HepG2 (cell line): Measurements from ENCODE around the gene HILPDA. TPM values are rescaled to one million over a fixed set of nuclear protein-coding genes. Genes with fewer than 3 reads are reported as not detected.

Experiments used
- ATAC-seq: fragments of 200-7000 bp; cut with Tn5 transposase; 3 replicates; pipeline ENCODE4 v1.9.1; 2020; ENCODE audit warnings: mild to moderate bottlenecking, moderate library complexity
- BruUV-seq: library from RNA; stranded (reverse); fragments of 400-500 nt; replicated peaks from 2 replicates; lab custom pipeline; 2021; lab: Mats Ljungman, UMichigan
- CTCF ChIA-PET: fragments of 300-600 bp; formaldehyde crosslinking; extraction: SDS; loops from one replicate; lab custom pipeline; 2021; ENCODE audit warnings: low total read pairs, inconsistent platforms, low intra/inter-chr PET ratio; lab: Yijun Ruan, JAX
- POLR2A ChIA-PET: fragments of 350-600 bp; sonication (Branson Sonifier 250); formaldehyde crosslinking; loops from one replicate; lab custom pipeline; 2020; ENCODE audit warnings: antibody characterized with exemption, inconsistent platforms; lab: Yijun Ruan, JAX
- DNase-seq: peaks from one replicate; pipeline ENCODE4 v3.0.0-alpha.2; 2015; ENCODE audit warnings: low spot score
- FAIRE-seq: peaks from 3 replicates; lab custom pipeline; 2011; peaks lifted over from hg19 to GRCh38; lab: Jason Lieb, UNC
- H2AFZ ChIP-seq: one replicate; pipeline ENCODE4 v1.6.1; 2011; ENCODE audit warnings: low read length, inconsistent platforms
- H3K27ac ChIP-seq: fragments of 300-600 bp; 3 replicates; pipeline ENCODE4 v1.8.0; 2011; ENCODE audit warnings: mixed run types, mild to moderate bottlenecking, mixed read lengths, low read length, inconsistent platforms; ENCODE audit not compliant: insufficient read depth; ENCODE audit errors: extremely low read length
- H3K27me3 ChIP-seq, 2 experiments: fragments of 200-600 bp in 1 of 2; 2 replicates in 1 of 2; 3 replicates in 1 of 2; pipeline versions ENCODE4 v1.6.0 to v1.8.0; 2011; ENCODE audit warnings: low read length in 2 of 2, mild to moderate bottlenecking in 2 of 2, moderate library complexity in 2 of 2, inconsistent platforms in 1 of 2; ENCODE audit not compliant: insufficient read depth in 2 of 2, control insufficient read depth in 1 of 2
- H3K36me3 ChIP-seq, 2 experiments: fragments of 200-600 bp in 1 of 2; replicated peaks in 1 of 2; 2 replicates in 1 of 2; 3 replicates in 1 of 2; pipeline versions ENCODE4 v1.5.1 to v1.8.0; 2011; ENCODE audit warnings: low read length in 2 of 2, inconsistent platforms in 1 of 2; ENCODE audit not compliant: insufficient read depth in 2 of 2, control insufficient read depth in 1 of 2
- H3K4me1 ChIP-seq: 2 replicates; pipeline ENCODE4 v1.5.1; 2012; ENCODE audit warnings: low read length, inconsistent platforms; ENCODE audit not compliant: insufficient read depth
- H3K4me2 ChIP-seq: 2 replicates; pipeline ENCODE4 v1.6.0; 2011; ENCODE audit warnings: low read depth, low read length, inconsistent platforms
- H3K4me3 ChIP-seq, 3 experiments: fragments of 200-600 bp in 1 of 3; sonication (generic), shearing (Covaris generic) in 1 of 3; replicated peaks in 1 of 3; 2 replicates each; pipeline ENCODE4 v1.5.1; 2011 to 2016; ENCODE audit warnings: low read length in 3 of 3, inconsistent platforms in 2 of 3, low read depth in 2 of 3, mild to moderate bottlenecking in 2 of 3, control low read depth in 1 of 3, mixed read lengths in 1 of 3; ENCODE audit not compliant: insufficient read depth in 1 of 3
- H3K79me2 ChIP-seq: one replicate; pipeline ENCODE4 v1.6.1; 2011; ENCODE audit warnings: low read length, inconsistent platforms; ENCODE audit not compliant: insufficient read depth
- H3K9ac ChIP-seq: 2 replicates; pipeline ENCODE4 v1.6.0; 2011; ENCODE audit warnings: mild to moderate bottlenecking, low read depth, low read length, inconsistent platforms; ENCODE audit not compliant: insufficient read depth
- H3K9me3 ChIP-seq: 2 replicates; pipeline ENCODE4 v1.5.1; 2012; ENCODE audit warnings: mild to moderate bottlenecking, low read length
- H4K20me1 ChIP-seq: 2 replicates; pipeline ENCODE4 v1.6.0; 2011; ENCODE audit warnings: inconsistent platforms, mild to moderate bottlenecking, low read length, moderate library complexity; ENCODE audit not compliant: insufficient read depth
- NFKB2 ChIP-seq: sonication (generic); formaldehyde crosslinking; IDR thresholded peaks from 2 replicates; pipeline ENCODE4 v1.4.0; 2020; ENCODE audit warnings: missing genetic modification reagents, borderline replicate concordance
- NFYC ChIP-seq: IDR thresholded peaks from 2 replicates; pipeline ENCODE4 v1.6.1; 2016; ENCODE audit warnings: missing genetic modification reagents, missing compliant biosample characterization
- RAD21 ChIP-seq: fragments of 450-650 bp; formaldehyde crosslinking; IDR thresholded peaks from 2 replicates; pipeline ENCODE4 v1.5.0; 2020; ENCODE audit warnings: mild to moderate bottlenecking
- SALL2 ChIP-seq: sonication (generic); formaldehyde crosslinking; IDR thresholded peaks from 2 replicates; pipeline ENCODE4 v1.8.1; 2023; ENCODE audit warnings: mild to moderate bottlenecking, missing genetic modification reagents, inconsistent platforms
- TBP ChIP-seq: sonication (generic); formaldehyde crosslinking; IDR thresholded peaks from 2 replicates; pipeline ENCODE4 v1.5.0; 2020; ENCODE audit warnings: missing genetic modification reagents
- YY1 ChIP-seq: IDR thresholded peaks from 2 replicates; pipeline ENCODE4 v1.6.1; 2011; ENCODE audit warnings: low read length, low read depth, moderate library complexity, mild to moderate bottlenecking; ENCODE audit not compliant: insufficient read depth, insufficient replicate concordance
- ZFP41 ChIP-seq: sonication (generic); formaldehyde crosslinking; IDR thresholded peaks from 2 replicates; pipeline ENCODE4 v1.4.0; 2020; ENCODE audit warnings: mild to moderate bottlenecking, missing genetic modification reagents, borderline replicate concordance
- WGBS: methylation state at CpG from one replicate; pipeline ENCODE4 v1.1.6; 2017; ENCODE audit warnings: low lambda C conversion rate; 5-methylcytosine and 5-hydroxymethylcytosine counted together
- in situ Hi-C: cut with HindIII; loops from 2 replicates; pipeline ENCODE4 v1.10.0; 2017; ENCODE audit warnings: low pct_unique_long_range_greater_than_20kb; ENCODE audit not compliant: extremely low pct_ligation_motif_present
- intact Hi-C: fragments of 100-400 bp; cut with micrococcal nuclease; formaldehyde crosslinking; loops from one replicate; pipeline ENCODE4 v1.10.0; 2022; ENCODE audit not compliant: unreplicated experiment
- polyA plus RNA-seq, 8 experiments: library from polyadenylated mRNA; depleted of rRNA in 3 of 8; stranded (reverse) in 7 of 8; unstranded in 1 of 8; fragments of >200 nt; fragmentation: Illumina TruSeq in 4 of 8; extraction: Trizol in 4 of 8; gene quantifications; 2 replicates each; pipeline versions ENCODE4 v1.2.1 to v1.2.3, GENCODE V29; 2011 to 2016; ENCODE audit warnings: low read depth in 4 of 8, missing spikeins in 1 of 8, mixed read lengths in 1 of 8; ENCODE audit not compliant: insufficient read depth in 1 of 8
- total RNA-seq, 5 experiments: library from RNA; depleted of rRNA; stranded (reverse); fragments of >200 nt; fragmentation: Illumina TruSeq; extraction: Trizol; gene quantifications; 2 replicates each; pipeline ENCODE4 v1.2.3, GENCODE V29; 2016; ENCODE audit warnings: low read depth in 1 of 5
- TF ChIP-seq, protein P1 (sequence below): sonication (generic); formaldehyde crosslinking; IDR thresholded peaks from 2 replicates; pipeline ENCODE4 v1.5.0; 2020; ENCODE audit warnings: mild to moderate bottlenecking, missing genetic modification reagents, borderline replicate concordance
- TF ChIP-seq, protein P2 (sequence below): IDR thresholded peaks from 2 replicates; pipeline ENCODE4 v1.4.0; 2020; ENCODE audit warnings: mild to moderate bottlenecking, missing genetic modification reagents
- TF ChIP-seq, protein P3 (sequence below): sonication (generic); formaldehyde crosslinking; IDR thresholded peaks from 2 replicates; pipeline ENCODE4 v1.5.0; 2020; ENCODE audit warnings: missing genetic modification reagents

Gene HILPDA
- total and polyA plus RNA-seq, 2 of the 13 experiments (the other 11 are each of a cell fraction or from before 2014, with no cell fraction given) = 11.1 to 44.0 TPM

DNA sequence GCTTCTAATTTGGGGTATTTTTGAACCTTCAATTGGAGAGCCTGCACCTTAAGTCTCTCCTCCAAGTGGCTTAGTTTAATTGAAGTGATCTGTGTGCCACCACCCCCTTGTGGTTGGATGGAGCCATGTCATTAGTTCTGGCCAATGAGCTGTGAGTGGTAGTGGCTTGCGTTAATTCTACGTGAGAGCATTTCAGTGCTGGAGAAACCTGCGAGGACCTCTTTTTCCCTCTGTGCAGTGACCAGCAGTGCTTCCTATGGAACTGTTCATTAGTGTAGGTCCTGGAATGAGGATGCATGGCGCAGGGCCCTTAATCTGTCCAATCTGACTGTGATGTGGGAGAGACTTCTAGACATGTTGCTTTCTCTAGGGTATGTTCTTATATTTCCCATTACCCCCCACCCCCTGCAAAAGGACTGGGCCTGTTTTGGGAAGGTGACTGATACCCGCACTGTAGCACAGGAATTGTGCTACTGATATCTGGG is 3.8 kb downstream of the HILPDA start (continued):
- TF ChIP-seq RAD21 (CRISPR knock-in tag) (0 out of 2 replicates have a peak, but pooled peaks have one; percentile 44), NFYC (CRISPR knock-in tag) (0 out of 2 replicates have a peak, but pooled peaks have one; percentile 27)

DNA sequence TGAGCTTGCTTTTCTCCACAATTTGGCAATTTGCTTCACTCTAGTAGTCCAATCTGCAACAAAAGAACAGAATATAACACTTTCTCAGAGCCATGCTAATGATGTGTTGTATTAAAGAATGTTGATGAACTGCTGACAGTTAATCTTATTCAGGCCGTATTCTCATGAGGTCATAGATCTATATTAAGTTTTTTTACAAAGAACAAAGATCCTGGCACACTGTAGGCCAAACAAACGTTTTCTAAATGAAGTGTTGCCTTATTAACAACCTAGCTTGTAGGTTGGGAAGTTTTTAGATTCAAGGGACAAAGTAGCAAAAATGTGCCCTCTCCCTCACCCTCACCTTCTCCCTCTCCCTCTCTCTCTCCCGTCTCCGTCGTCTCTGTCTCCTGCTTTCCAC is 6.8 kb downstream of the HILPDA start:
- no TSS peak for BruUV-seq
- H4K20me1 ChIP-seq = peaks cover 8% of the 10 kb centered on the region
- no peak overlapping the region for H3K4me2 ChIP-seq
- no peaks in the 10 kb centered on the region for H3K9me3 ChIP-seq
- FAIRE-seq (no peak), DNase-seq (no peak), ATAC-seq (no peak)
- peaks cover 30% of the 10 kb centered on the region for H3K4me1 ChIP-seq
- intact Hi-C loops (no loop called here), in situ Hi-C loops (no loop called here)
- H3K79me2 ChIP-seq = peaks cover under 1% of the 10 kb centered on the region
- H3K27ac ChIP-seq = no peak overlapping the region
- CTCF ChIA-PET = interaction anchor here (6.8 kb wide), 1 partner anchor 34 kb away, joined by 140 read pairs; no protein-coding TSS in a partner anchor
- no peaks in the 10 kb centered on the region for H3K36me3 ChIP-seq
- no peaks in the 10 kb centered on the region for H3K27me3 ChIP-seq
- no peak overlapping the region for H2AFZ ChIP-seq
- no peak overlapping the region for H3K9ac ChIP-seq
- no peak overlapping the region for H3K4me3 ChIP-seq
- POLR2A ChIA-PET = no interaction called here
- WGBS = 75% methylated on average over 5 of the region's 5 CpGs
- TF ChIP-seq TBP (CRISPR knock-in tag) (no peak), SALL2 (CRISPR knock-in tag) (no peak), ZFP41 (CRISPR knock-in tag) (no peak), YY1 (no peak), NFKB2 (no peak)
- TF ChIP-seq, protein P1, sequence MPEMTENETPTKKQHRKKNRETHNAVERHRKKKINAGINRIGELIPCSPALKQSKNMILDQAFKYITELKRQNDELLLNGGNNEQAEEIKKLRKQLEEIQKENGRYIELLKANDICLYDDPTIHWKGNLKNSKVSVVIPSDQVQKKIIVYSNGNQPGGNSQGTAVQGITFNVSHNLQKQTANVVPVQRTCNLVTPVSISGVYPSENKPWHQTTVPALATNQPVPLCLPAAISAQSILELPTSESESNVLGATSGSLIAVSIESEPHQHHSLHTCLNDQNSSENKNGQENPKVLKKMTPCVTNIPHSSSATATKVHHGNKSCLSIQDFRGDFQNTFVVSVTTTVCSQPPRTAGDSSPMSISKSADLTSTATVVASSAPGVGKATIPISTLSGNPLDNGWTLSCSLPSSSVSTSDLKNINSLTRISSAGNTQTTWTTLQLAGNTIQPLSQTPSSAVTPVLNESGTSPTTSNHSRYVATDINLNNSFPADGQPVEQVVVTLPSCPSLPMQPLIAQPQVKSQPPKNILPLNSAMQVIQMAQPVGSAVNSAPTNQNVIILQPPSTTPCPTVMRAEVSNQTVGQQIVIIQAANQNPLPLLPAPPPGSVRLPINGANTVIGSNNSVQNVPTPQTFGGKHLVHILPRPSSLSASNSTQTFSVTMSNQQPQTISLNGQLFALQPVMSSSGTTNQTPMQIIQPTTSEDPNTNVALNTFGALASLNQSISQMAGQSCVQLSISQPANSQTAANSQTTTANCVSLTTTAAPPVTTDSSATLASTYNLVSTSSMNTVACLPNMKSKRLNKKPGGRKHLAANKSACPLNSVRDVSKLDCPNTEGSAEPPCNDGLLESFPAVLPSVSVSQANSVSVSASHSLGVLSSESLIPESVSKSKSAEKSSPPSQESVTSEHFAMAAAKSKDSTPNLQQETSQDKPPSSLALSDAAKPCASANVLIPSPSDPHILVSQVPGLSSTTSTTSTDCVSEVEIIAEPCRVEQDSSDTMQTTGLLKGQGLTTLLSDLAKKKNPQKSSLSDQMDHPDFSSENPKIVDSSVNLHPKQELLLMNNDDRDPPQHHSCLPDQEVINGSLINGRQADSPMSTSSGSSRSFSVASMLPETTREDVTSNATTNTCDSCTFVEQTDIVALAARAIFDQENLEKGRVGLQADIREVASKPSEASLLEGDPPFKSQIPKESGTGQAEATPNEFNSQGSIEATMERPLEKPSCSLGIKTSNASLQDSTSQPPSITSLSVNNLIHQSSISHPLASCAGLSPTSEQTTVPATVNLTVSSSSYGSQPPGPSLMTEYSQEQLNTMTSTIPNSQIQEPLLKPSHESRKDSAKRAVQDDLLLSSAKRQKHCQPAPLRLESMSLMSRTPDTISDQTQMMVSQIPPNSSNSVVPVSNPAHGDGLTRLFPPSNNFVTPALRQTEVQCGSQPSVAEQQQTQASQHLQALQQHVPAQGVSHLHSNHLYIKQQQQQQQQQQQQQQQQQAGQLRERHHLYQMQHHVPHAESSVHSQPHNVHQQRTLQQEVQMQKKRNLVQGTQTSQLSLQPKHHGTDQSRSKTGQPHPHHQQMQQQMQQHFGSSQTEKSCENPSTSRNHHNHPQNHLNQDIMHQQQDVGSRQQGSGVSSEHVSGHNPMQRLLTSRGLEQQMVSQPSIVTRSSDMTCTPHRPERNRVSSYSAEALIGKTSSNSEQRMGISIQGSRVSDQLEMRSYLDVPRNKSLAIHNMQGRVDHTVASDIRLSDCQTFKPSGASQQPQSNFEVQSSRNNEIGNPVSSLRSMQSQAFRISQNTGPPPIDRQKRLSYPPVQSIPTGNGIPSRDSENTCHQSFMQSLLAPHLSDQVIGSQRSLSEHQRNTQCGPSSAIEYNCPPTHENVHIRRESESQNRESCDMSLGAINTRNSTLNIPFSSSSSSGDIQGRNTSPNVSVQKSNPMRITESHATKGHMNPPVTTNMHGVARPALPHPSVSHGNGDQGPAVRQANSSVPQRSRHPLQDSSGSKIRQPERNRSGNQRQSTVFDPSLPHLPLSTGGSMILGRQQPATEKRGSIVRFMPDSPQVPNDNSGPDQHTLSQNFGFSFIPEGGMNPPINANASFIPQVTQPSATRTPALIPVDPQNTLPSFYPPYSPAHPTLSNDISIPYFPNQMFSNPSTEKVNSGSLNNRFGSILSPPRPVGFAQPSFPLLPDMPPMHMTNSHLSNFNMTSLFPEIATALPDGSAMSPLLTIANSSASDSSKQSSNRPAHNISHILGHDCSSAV (CRISPR knock-in tag) = no peak
- TF ChIP-seq, protein P2, sequence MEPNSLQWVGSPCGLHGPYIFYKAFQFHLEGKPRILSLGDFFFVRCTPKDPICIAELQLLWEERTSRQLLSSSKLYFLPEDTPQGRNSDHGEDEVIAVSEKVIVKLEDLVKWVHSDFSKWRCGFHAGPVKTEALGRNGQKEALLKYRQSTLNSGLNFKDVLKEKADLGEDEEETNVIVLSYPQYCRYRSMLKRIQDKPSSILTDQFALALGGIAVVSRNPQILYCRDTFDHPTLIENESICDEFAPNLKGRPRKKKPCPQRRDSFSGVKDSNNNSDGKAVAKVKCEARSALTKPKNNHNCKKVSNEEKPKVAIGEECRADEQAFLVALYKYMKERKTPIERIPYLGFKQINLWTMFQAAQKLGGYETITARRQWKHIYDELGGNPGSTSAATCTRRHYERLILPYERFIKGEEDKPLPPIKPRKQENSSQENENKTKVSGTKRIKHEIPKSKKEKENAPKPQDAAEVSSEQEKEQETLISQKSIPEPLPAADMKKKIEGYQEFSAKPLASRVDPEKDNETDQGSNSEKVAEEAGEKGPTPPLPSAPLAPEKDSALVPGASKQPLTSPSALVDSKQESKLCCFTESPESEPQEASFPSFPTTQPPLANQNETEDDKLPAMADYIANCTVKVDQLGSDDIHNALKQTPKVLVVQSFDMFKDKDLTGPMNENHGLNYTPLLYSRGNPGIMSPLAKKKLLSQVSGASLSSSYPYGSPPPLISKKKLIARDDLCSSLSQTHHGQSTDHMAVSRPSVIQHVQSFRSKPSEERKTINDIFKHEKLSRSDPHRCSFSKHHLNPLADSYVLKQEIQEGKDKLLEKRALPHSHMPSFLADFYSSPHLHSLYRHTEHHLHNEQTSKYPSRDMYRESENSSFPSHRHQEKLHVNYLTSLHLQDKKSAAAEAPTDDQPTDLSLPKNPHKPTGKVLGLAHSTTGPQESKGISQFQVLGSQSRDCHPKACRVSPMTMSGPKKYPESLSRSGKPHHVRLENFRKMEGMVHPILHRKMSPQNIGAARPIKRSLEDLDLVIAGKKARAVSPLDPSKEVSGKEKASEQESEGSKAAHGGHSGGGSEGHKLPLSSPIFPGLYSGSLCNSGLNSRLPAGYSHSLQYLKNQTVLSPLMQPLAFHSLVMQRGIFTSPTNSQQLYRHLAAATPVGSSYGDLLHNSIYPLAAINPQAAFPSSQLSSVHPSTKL (CRISPR knock-in tag) = no peak
- TF ChIP-seq, protein P3, sequence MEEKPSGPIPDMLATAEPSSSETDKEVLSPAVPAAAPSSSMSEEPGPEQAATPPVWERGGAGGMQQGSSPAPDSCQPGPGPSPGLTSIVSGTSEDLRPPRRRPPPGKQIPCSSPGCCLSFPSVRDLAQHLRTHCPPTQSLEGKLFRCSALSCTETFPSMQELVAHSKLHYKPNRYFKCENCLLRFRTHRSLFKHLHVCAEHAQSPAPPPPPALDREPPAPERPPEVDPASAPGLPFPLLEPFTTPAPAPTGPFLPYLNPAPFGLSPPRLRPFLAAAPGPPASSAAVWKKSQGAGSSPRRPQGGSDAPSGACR (CRISPR knock-in tag) = no peak
